H1 (cell line): ENCODE results near the gene KIR3DL1. TPM values are rescaled to one million over a fixed set of nuclear protein-coding genes. Genes with fewer than 3 reads are reported as not detected.
"Not testable (repeated sequence)": the region's sequence is repeated elsewhere in the genome, so short reads cannot be mapped to it uniquely, and the experiment has no call there.

ENCODE experiments used
- CTCF ChIA-PET: fragments of 300-600 bp; sonication (Branson Sonifier 250); formaldehyde crosslinking; loops from one replicate; lab custom pipeline; 2021; ENCODE audit not compliant: partially characterized antibody; lab: Charles Lee
- POLR2A ChIA-PET: fragments of 300-600 bp; sonication (Branson Sonifier 250); formaldehyde crosslinking; loops from one replicate; lab custom pipeline; 2021; ENCODE audit warnings: inconsistent platforms; ENCODE audit not compliant: partially characterized antibody; lab: Charles Lee
- DNase-seq, 2 experiments: peaks; one replicate each; pipeline versions ENCODE4 v3.0.0 to v3.0.0-alpha.2; 2010 to 2022; ENCODE audit warnings: low spot score in 2 of 2, low read depth in 1 of 2, mixed read lengths in 1 of 2
- FAIRE-seq: peaks from 2 replicates; lab custom pipeline; 2011; peaks lifted over from hg19 to GRCh38; lab: Jason Lieb, UNC
- H2AFZ ChIP-seq: 2 replicates; pipeline ENCODE4 v1.8.1; 2012; ENCODE audit warnings: low read length, inconsistent platforms
- H2AK5ac ChIP-seq: 2 replicates; pipeline ENCODE4 v1.6.1; 2013; ENCODE audit warnings: low read depth, low read length
- H2BK120ac ChIP-seq: replicated peaks from 2 replicates; pipeline ENCODE3; 2013; ENCODE audit warnings: low read depth, low read length, inconsistent platforms
- H2BK12ac ChIP-seq: 2 replicates; pipeline ENCODE4 v1.6.1; 2013; ENCODE audit warnings: low read depth, low read length
- H2BK15ac ChIP-seq: 2 replicates; pipeline ENCODE4 v1.6.1; 2013; ENCODE audit warnings: low read length
- H2BK20ac ChIP-seq: 2 replicates; pipeline ENCODE4 v1.6.1; 2013; ENCODE audit warnings: low read length
- H2BK5ac ChIP-seq: 2 replicates; pipeline ENCODE4 v1.6.1; 2013; ENCODE audit warnings: low read depth, low read length
- H3K14ac ChIP-seq: 2 replicates; pipeline ENCODE4 v1.6.1; 2013; ENCODE audit warnings: inconsistent platforms; ENCODE audit not compliant: insufficient read length
- H3K18ac ChIP-seq: 2 replicates; pipeline ENCODE4 v1.6.1; 2013; ENCODE audit warnings: low read length; ENCODE audit errors: extremely low read depth
- H3K23ac ChIP-seq: 2 replicates; pipeline ENCODE4 v1.6.1; 2013; ENCODE audit warnings: inconsistent platforms; ENCODE audit not compliant: insufficient read length
- H3K23me2 ChIP-seq: 2 replicates; pipeline ENCODE4 v1.6.1; 2013; ENCODE audit warnings: low read depth, low read length
- H3K27ac ChIP-seq: 2 replicates; pipeline ENCODE4 v1.6.1; 2011; ENCODE audit warnings: low read depth, low read length, inconsistent platforms
- H3K27me3 ChIP-seq, 4 experiments: replicated peaks in 1 of 4; 1 replicate in 1 of 4; 2 replicates in 3 of 4; pipeline versions ENCODE4 v1.6.1 to v1.8.1; 2011 to 2013; ENCODE audit warnings: low read length in 3 of 4, mild to moderate bottlenecking in 3 of 4, inconsistent platforms in 2 of 4, mixed read lengths in 2 of 4, moderate library complexity in 1 of 4; ENCODE audit not compliant: control insufficient read depth in 3 of 4, insufficient read depth in 3 of 4; ENCODE audit errors: extremely low read depth in 1 of 4
- H3K36me3 ChIP-seq, 4 experiments: 2 replicates each; pipeline versions ENCODE4 v1.6.1 to v1.8.1; 2011 to 2013; ENCODE audit warnings: mild to moderate bottlenecking in 4 of 4, low read length in 3 of 4, moderate library complexity in 2 of 4, control low read depth in 1 of 4, inconsistent platforms in 1 of 4; ENCODE audit not compliant: insufficient read depth in 4 of 4, control insufficient read depth in 2 of 4
- H3K4ac ChIP-seq: replicated peaks from 2 replicates; pipeline ENCODE3; 2013; ENCODE audit warnings: low read length, low read depth, mixed read lengths, inconsistent platforms; ENCODE audit not compliant: insufficient read length
- H3K4me1 ChIP-seq, 4 experiments: replicated peaks in 1 of 4; 1 replicate in 1 of 4; 2 replicates in 3 of 4; pipeline versions ENCODE4 v1.6.1 to v1.8.1; 2011 to 2013; ENCODE audit warnings: low read length in 3 of 4, inconsistent platforms in 2 of 4, mixed read lengths in 1 of 4; ENCODE audit not compliant: insufficient read depth in 4 of 4, control insufficient read depth in 3 of 4
- H3K4me2 ChIP-seq, 2 experiments: 2 replicates each; pipeline versions ENCODE4 v1.6.1 to v1.8.1; 2011 to 2013; ENCODE audit warnings: low read depth in 2 of 2, low read length in 2 of 2, control low read depth in 1 of 2, inconsistent platforms in 1 of 2, mild to moderate bottlenecking in 1 of 2; ENCODE audit not compliant: insufficient read depth in 1 of 2
- H3K4me3 ChIP-seq, 4 experiments: fragments of 200-600, 300-600 bp in 1 of 4; sonication (generic), shearing (Covaris generic), sonication (Bioruptor Twin) in 1 of 4; 2 replicates each; pipeline versions ENCODE4 v1.5.1 to v1.8.1; 2011 to 2016; ENCODE audit warnings: low read length in 4 of 4, low read depth in 3 of 4, control low read depth in 2 of 4, inconsistent platforms in 2 of 4, mild to moderate bottlenecking in 2 of 4, mixed read lengths in 1 of 4, moderate library complexity in 1 of 4; ENCODE audit not compliant: insufficient read depth in 2 of 4; ENCODE audit errors: extremely low read depth in 1 of 4
- H3K56ac ChIP-seq: replicated peaks from 2 replicates; pipeline ENCODE3; 2013; ENCODE audit warnings: low read depth, mild to moderate bottlenecking, mixed read lengths, low read length, inconsistent platforms; ENCODE audit not compliant: insufficient read length
- H3K79me1 ChIP-seq: 2 replicates; pipeline ENCODE4 v1.6.1; 2013; ENCODE audit warnings: low read depth, low read length, control low read depth
- H3K79me2 ChIP-seq, 2 experiments: 2 replicates each; pipeline versions ENCODE4 v1.6.1 to v1.8.1; 2012 to 2013; ENCODE audit warnings: low read length in 2 of 2, mild to moderate bottlenecking in 2 of 2, inconsistent platforms in 1 of 2; ENCODE audit not compliant: insufficient read depth in 2 of 2, control insufficient read depth in 1 of 2
- H3K9ac ChIP-seq, 4 experiments: replicated peaks in 1 of 4; 1 replicate in 1 of 4; 2 replicates in 3 of 4; pipeline versions ENCODE4 v1.6.1 to v1.8.1; 2011 to 2013; ENCODE audit warnings: low read depth in 3 of 4, low read length in 3 of 4, control low read depth in 2 of 4, mild to moderate bottlenecking in 2 of 4, moderate library complexity in 2 of 4, inconsistent platforms in 1 of 4; ENCODE audit errors: extremely low read depth in 1 of 4
- H3K9me3 ChIP-seq, 2 experiments: 2 replicates each; pipeline versions ENCODE4 v1.6.1 to v1.8.1; 2012 to 2013; ENCODE audit warnings: mild to moderate bottlenecking in 2 of 2, moderate library complexity in 2 of 2, control low read depth in 1 of 2, inconsistent platforms in 1 of 2, low read depth in 1 of 2, low read length in 1 of 2, mixed read lengths in 1 of 2; ENCODE audit not compliant: insufficient read depth in 2 of 2
- H4K20me1 ChIP-seq, 2 experiments: replicated peaks in 1 of 2; 2 replicates each; pipeline versions ENCODE3 to v1.8.1; 2011 to 2013; ENCODE audit warnings: inconsistent platforms in 2 of 2, low read length in 2 of 2, mild to moderate bottlenecking in 1 of 2; ENCODE audit not compliant: insufficient read depth in 2 of 2, control insufficient read depth in 1 of 2
- H4K5ac ChIP-seq: 2 replicates; pipeline ENCODE4 v1.6.1; 2013; ENCODE audit warnings: low read length, low read depth, mixed read lengths, inconsistent platforms; ENCODE audit not compliant: insufficient read length
- H4K8ac ChIP-seq: 2 replicates; pipeline ENCODE4 v1.8.0; 2013; ENCODE audit warnings: mild to moderate bottlenecking, moderate library complexity, low read length, inconsistent platforms; ENCODE audit not compliant: insufficient read depth; ENCODE audit errors: extremely low read depth
- H4K91ac ChIP-seq: replicated peaks from 2 replicates; pipeline ENCODE3; 2013; ENCODE audit warnings: low read length, mixed read lengths, inconsistent platforms; ENCODE audit not compliant: insufficient read length
- WGBS, 2 experiments: shearing (Covaris generic) in 1 of 2; methylation state at CpG; one replicate each; pipeline versions ENCODE4 v1.1.6 to v1.1.7; 2013 to 2015; ENCODE audit warnings: low lambda C conversion rate in 2 of 2, mixed read lengths in 2 of 2, inconsistent platforms in 1 of 2, low coverage in 1 of 2, missing lambda C conversion rate in 1 of 2; ENCODE audit not compliant: insufficient replicate concordance in 2 of 2, insufficient coverage in 1 of 2, insufficient read length in 1 of 2; ENCODE audit errors: extremely low coverage in 1 of 2, missing lambda C conversion rate in 1 of 2; 5-methylcytosine and 5-hydroxymethylcytosine counted together
- polyA plus RNA-seq, 7 experiments: library from polyadenylated mRNA; depleted of rRNA in 3 of 7; stranded (reverse) in 5 of 7; unstranded in 2 of 7; fragments of >200 nt in 5 of 7; fragments of 200-250 nt in 2 of 7; gene quantifications; 1 replicate in 5 of 7; 2 replicates in 1 of 7; 4 replicates in 1 of 7; pipeline versions ENCODE4 v1.2.1 to v1.2.3, GENCODE V29; 2011 to 2013; ENCODE audit warnings: missing spikeins in 2 of 7, mixed read lengths in 2 of 7
- total RNA-seq: library from RNA; stranded (reverse); fragmentation: NEBNext Ultra II Directional; extraction: Animal tissue kit (Norgen Biotek cat#: 25700); gene quantifications from 2 replicates; pipeline ENCODE4 v1.2.1, GENCODE V29; 2021

The KIR3DL1 gene
- total and polyA plus RNA-seq, 2 of the 8 experiments (the other 6 are each of a cell fraction or from before 2014, with no cell fraction given) = not detected

- H2BK5ac ChIP-seq, H2BK15ac ChIP-seq, H3K79me1 ChIP-seq, H4K20me1 ChIP-seq, H2AFZ ChIP-seq, H4K8ac ChIP-seq, H2AK5ac ChIP-seq, H3K9ac ChIP-seq, H2BK20ac ChIP-seq, H3K4ac ChIP-seq, DNase-seq, H3K4me3 ChIP-seq, H2BK12ac ChIP-seq, H4K91ac ChIP-seq, CTCF ChIA-PET, H2BK120ac ChIP-seq, H3K23ac ChIP-seq, H4K5ac ChIP-seq, H3K18ac ChIP-seq, H3K4me1 ChIP-seq, H3K56ac ChIP-seq, H3K23me2 ChIP-seq, H3K79me2 ChIP-seq, H3K27ac ChIP-seq, H3K14ac ChIP-seq, H3K4me2 ChIP-seq, H3K27me3 ChIP-seq, H3K36me3 ChIP-seq, POLR2A ChIA-PET, FAIRE-seq: not testable (repeated sequence)
- WGBS, 2 experiments = 65% methylated on average over 2 of the region's 3 CpGs; no CpG with 5 or more reads in 1 of the 2 experiments
- H3K9me3 ChIP-seq = peaks cover 36 to 49% of the 10 kb centered on the region in 2 experiments
Measured at GRCh38 chr19:54858476-54858875, 42.2 kb downstream of the KIR3DL1 start.

- not testable (repeated sequence) for H2BK15ac ChIP-seq
Measured at GRCh38 chr19:54859421-54859820, 43.2 kb downstream of the KIR3DL1 start.

More at GRCh38 chr19:54859421-54859820, 43.2 kb downstream of the KIR3DL1 start:
- H2AFZ ChIP-seq, H4K8ac ChIP-seq, CTCF ChIA-PET, H4K20me1 ChIP-seq, H3K4ac ChIP-seq, H3K9ac ChIP-seq, H4K91ac ChIP-seq, H3K79me1 ChIP-seq, H2BK12ac ChIP-seq, H3K18ac ChIP-seq, H3K4me2 ChIP-seq, FAIRE-seq, POLR2A ChIA-PET, H3K4me1 ChIP-seq, H3K23ac ChIP-seq, H2BK120ac ChIP-seq, H2AK5ac ChIP-seq, H3K36me3 ChIP-seq, H2BK20ac ChIP-seq, H3K14ac ChIP-seq, H3K4me3 ChIP-seq, H4K5ac ChIP-seq, H2BK5ac ChIP-seq, H3K27ac ChIP-seq, H3K23me2 ChIP-seq, H3K56ac ChIP-seq, H3K79me2 ChIP-seq, DNase-seq, H3K27me3 ChIP-seq: not testable (repeated sequence)
- 90% methylated on average over 7 of the region's 7 CpGs; no CpG with 5 or more reads in 1 of the 2 experiments for WGBS, 2 experiments
- H3K9me3 ChIP-seq = peaks cover 28 to 41% of the 10 kb centered on the region in 2 experiments
